HUES64 (cell line): ENCODE data around the gene BEX5. TPM values are rescaled to one million over a fixed set of nuclear protein-coding genes. Genes with fewer than 3 reads are reported as not detected.
A peak's percentile ranks its signal among the peaks of the same experiment; 100 is the strongest.
"Not testable (repeated sequence)": the region's sequence is repeated elsewhere in the genome, so short reads cannot be mapped to it uniquely, and the experiment has no call there.

Experiments
- H3K27ac ChIP-seq: 2 replicates; pipeline ENCODE4 v1.7.0; 2013; ENCODE audit warnings: low read depth, low read length, inconsistent platforms
- H3K27me3 ChIP-seq: 2 replicates; pipeline ENCODE4 v1.6.1; 2013; ENCODE audit warnings: mild to moderate bottlenecking, low read length; ENCODE audit not compliant: insufficient read depth
- H3K36me3 ChIP-seq: 2 replicates; pipeline ENCODE4 v1.6.1; 2013; ENCODE audit warnings: mild to moderate bottlenecking, low read length; ENCODE audit not compliant: insufficient read depth
- H3K4me1 ChIP-seq: 2 replicates; pipeline ENCODE4 v1.6.1; 2013; ENCODE audit warnings: mild to moderate bottlenecking, low read length, moderate library complexity; ENCODE audit not compliant: insufficient read depth
- H3K4me3 ChIP-seq: 2 replicates; pipeline ENCODE4 v1.5.1; 2013; ENCODE audit warnings: mild to moderate bottlenecking, low read length, moderate library complexity
- H3K9ac ChIP-seq: 2 replicates; pipeline ENCODE4 v1.6.1; 2013; ENCODE audit warnings: mild to moderate bottlenecking, low read depth, low read length
- H3K9me3 ChIP-seq: 2 replicates; pipeline ENCODE4 v1.6.1; 2013; ENCODE audit warnings: low read depth, low read length; ENCODE audit not compliant: insufficient read depth
- WGBS: fragments of 150-250, 120-280 bp; methylation state at CpG from one replicate; pipeline ENCODE4 v1.1.7; 2013; ENCODE audit warnings: missing lambda C conversion rate; 5-methylcytosine and 5-hydroxymethylcytosine counted together
- polyA plus RNA-seq, 2 experiments: library from polyadenylated mRNA; stranded (reverse); fragments of 50-300 nt; gene quantifications; one replicate each; pipeline ENCODE4 v1.2.3, GENCODE V29; 2013

The BEX5 gene
- polyA plus RNA-seq (2013, experiment 1 of 2), result 4.0 TPM
- polyA plus RNA-seq (2013, experiment 2 of 2), result 3.0 TPM

- Histone ChIP-seq H3K4me1 (no peaks in the 10 kb centered on the region), H3K4me3 (peak within 1 kb of the TSS; percentile 62), H3K36me3 (no peaks in the 10 kb centered on the region), H3K27me3 (peaks cover 11% of the 10 kb centered on the region), H3K9me3 (0 out of 2 replicates have a peak, but pooled peaks cover 6% of the 10 kb centered on the region), H3K27ac (no peak within 1 kb of the TSS), H3K9ac (no peak within 1 kb of the TSS)
- 77% methylated on average over 15 of the region's 15 CpGs for WGBS
Observed at GRCh38 chrX:102155806-102156179, at the start of gene BEX5. Gene BEX5, minus strand, starts transcription at chrX:102155977. Its CDS starts 1,712 bp downstream, at chrX:102154265.

- 68% methylated on average over 4 of the region's 7 CpGs for WGBS
- Histone ChIP-seq H3K36me3 (no peaks in the 10 kb centered on the region), H3K9me3 (peaks cover 19% of the 10 kb centered on the region), H3K27me3 (no peaks in the 10 kb centered on the region), H3K4me1 (no peaks in the 10 kb centered on the region), H3K4me3 (no peak overlapping the region), H3K9ac (no peak overlapping the region), H3K27ac (no peak overlapping the region)
Observed at GRCh38 chrX:102185967-102186720, 30.4 kb upstream of the BEX5 start.

DNA sequence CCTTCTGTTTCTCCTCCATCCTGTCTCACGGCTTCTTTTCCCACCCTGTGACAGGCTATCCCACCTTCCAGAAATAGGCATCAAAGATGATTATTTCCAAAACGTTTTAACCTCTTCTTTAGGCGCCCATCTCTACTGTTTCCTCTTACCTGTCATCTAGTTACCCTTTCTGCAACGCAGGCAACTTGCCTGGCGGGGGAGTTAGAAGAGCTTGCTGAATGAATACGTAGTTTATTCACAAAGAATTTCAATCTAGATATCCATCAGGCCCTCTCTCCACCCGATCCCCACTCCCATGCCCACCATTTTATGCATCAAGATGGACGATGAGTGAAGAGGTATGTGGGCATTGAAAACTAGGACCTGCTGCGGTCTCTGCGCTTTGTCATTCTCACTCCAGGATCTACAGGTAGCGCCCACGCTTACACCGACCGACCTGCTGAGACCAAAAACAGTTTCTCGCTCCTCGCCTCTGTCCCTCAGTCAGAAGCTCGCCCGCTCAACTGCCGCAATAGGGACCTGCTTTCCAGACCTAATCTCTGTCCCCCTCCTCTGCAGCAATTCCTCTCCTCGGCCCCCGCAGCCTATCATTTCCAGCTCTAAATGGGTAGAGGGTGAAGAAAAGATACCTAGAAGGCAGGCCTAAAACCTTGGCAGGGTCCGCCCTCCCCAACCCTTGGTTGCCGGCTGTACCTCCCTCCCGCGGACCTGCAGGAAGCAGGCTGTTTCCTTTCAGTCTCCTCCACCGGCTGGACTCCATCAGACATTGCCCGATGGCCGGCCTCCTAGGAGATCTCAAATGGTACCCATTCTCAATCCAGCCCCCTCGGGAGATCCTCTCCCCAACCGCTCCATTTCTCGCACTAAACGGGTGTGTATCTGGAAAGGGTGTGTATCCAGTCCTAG, 624 bp downstream of the BEX5 start:
- peak overlapping the region; percentile 62 for H3K4me3 ChIP-seq

GRCh38 chrX:102154218-102154860, 1.4 kb downstream of the BEX5 start:
- Histone ChIP-seq H3K36me3 (no peaks in the 10 kb centered on the region), H3K4me3 (peak overlapping the region; percentile 62), H3K27me3 (peaks cover 11% of the 10 kb centered on the region), H3K9ac (no peak overlapping the region), H3K9me3 (no peaks in the 10 kb centered on the region), H3K4me1 (no peaks in the 10 kb centered on the region), H3K27ac (no peak overlapping the region)
- WGBS, result 49% methylated on average over 11 of the region's 11 CpGs

More for the DNA sequence above, 624 bp downstream of the BEX5 start:
- no peak overlapping the region for H3K9ac ChIP-seq
- peaks cover 11% of the 10 kb centered on the region for H3K27me3 ChIP-seq
- no peaks in the 10 kb centered on the region for H3K36me3 ChIP-seq
- no peaks in the 10 kb centered on the region for H3K4me1 ChIP-seq
- 88% methylated on average over 25 of the region's 32 CpGs for WGBS
- no peak overlapping the region for H3K27ac ChIP-seq
- H3K9me3 ChIP-seq, result 0 out of 2 replicates have a peak, but pooled peaks cover 3% of the 10 kb centered on the region

- H3K36me3 ChIP-seq, H3K4me3 ChIP-seq, H3K9me3 ChIP-seq, H3K4me1 ChIP-seq, H3K27ac ChIP-seq, H3K27me3 ChIP-seq, H3K9ac ChIP-seq: not testable (repeated sequence)
- WGBS, result 98% methylated on average over 15 of the region's 31 CpGs
Observed at GRCh38 chrX:102142274-102142673, 13.5 kb downstream of the BEX5 start, which contains the start of gene TCEAL6. Gene TCEAL6, minus strand, starts transcription at chrX:102142481.

DNA sequence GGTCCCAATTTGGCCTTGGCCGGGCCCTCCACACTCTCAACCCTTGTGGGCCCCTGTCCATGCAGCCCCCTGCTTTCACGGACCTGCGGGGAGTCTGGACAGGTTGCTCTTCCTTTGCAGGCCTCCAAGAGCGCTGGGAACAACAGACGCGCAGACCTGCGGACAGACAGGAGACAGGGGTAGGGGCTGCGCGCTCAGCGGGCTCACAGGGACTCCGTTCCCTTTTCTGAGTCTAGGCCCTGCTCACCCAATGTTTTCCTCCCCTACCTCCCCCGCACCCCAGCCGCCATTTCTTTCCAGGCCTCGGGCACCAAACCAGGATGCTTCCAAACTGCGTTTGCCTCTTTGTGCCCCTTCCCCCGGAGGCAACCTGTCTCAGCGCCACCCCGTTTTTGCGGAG, 14.1 kb downstream of the BEX5 start:
- H3K27ac ChIP-seq, H3K4me3 ChIP-seq, H3K4me1 ChIP-seq, H3K36me3 ChIP-seq, H3K9ac ChIP-seq, H3K9me3 ChIP-seq, H3K27me3 ChIP-seq: not testable (repeated sequence)
- 93% methylated on average over 19 of the region's 19 CpGs for WGBS

DNA sequence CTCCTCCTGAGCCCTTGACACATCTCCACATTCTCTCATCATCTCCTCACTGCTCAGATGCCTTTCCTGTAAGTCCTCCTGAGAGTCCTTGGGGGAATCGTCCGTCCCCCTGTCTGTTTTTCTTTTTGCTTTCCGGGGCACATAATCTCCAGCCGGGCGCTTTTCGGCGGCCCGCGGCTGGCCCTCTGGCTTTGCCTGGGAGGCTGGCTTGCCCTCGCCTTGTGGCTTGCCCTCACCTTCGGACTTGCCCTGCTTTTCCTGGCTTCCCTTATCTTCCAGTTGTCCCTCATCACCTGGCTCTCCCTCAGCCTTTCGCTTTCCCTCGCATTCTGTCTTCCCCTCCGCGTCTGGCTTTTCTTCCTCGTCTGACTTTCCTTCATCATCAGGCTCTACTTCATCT, 14.9 kb downstream of the BEX5 start:
- not testable (repeated sequence) for H3K4me3 ChIP-seq, H3K4me1 ChIP-seq, H3K27me3 ChIP-seq, H3K36me3 ChIP-seq, H3K9me3 ChIP-seq, H3K9ac ChIP-seq, H3K27ac ChIP-seq
- WGBS, result 96% methylated on average over 13 of the region's 16 CpGs

DNA sequence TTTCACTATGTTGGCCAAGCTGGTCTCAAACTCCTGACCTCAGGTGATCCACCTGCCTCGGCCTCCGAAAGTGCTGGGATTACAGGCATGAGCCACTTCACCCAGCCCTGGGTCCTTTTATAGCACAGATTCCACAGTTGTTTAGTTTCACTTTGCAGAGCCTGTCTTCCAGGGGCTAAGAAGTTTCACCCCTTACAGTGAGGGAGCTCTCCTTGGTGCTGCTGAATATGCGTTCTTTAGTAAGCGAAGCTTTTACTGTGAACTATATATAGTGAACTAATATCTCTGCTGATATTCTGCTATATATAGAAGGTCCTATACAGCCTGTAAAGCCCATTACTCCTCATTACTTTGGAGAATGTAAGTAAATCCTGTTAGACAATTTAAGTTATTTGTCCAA, 17.7 kb downstream of the BEX5 start:
- WGBS, result 97% methylated on average over 2 of the region's 4 CpGs
- Histone ChIP-seq H3K4me3 (no peak overlapping the region), H3K9ac (no peak overlapping the region), H3K27me3 (no peaks in the 10 kb centered on the region), H3K27ac (no peak overlapping the region), H3K36me3 (no peaks in the 10 kb centered on the region), H3K4me1 (no peaks in the 10 kb centered on the region), H3K9me3 (no peaks in the 10 kb centered on the region)

- Histone ChIP-seq H3K4me3 (no peak overlapping the region), H3K9ac (no peak overlapping the region), H3K27ac (no peak overlapping the region), H3K9me3 (no peaks in the 10 kb centered on the region), H3K27me3 (peaks cover 17% of the 10 kb centered on the region), H3K36me3 (no peaks in the 10 kb centered on the region), H3K4me1 (no peaks in the 10 kb centered on the region)
- WGBS, result no CpG with 5 or more reads among the region's 1 CpG
Observed at GRCh38 chrX:102129473-102129872, 26.3 kb downstream of the BEX5 start.

DNA sequence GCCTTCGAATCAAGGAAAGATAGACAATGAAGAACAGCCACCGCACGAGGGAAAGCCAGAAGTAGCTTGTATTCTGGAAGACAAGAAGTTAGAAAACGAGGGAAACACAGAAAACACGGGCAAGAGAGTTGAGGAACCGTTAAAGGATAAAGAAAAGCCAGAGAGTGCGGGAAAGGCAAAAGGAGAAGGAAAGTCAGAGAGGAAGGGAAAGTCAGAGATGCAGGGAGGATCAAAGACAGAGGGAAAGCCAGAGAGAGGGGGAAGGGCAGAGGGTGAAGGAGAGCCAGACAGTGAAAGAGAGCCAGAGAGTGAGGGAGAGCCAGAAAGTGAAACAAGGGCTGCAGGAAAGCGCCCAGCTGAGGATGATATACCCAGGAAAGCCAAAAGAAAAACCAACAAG, 28.9 kb downstream of the BEX5 start:
- no peaks in the 10 kb centered on the region for H3K9me3 ChIP-seq
- 66% methylated on average over 8 of the region's 8 CpGs for WGBS
- H3K36me3 ChIP-seq, result no peaks in the 10 kb centered on the region
- no peaks in the 10 kb centered on the region for H3K4me1 ChIP-seq
- no peak overlapping the region for H3K27ac ChIP-seq
- peaks cover 25% of the 10 kb centered on the region for H3K27me3 ChIP-seq
- H3K9ac ChIP-seq, result no peak overlapping the region
- no peak overlapping the region for H3K4me3 ChIP-seq
